ENCODE measurements around the gene NUP153. TPM values are rescaled to one million over a fixed set of nuclear protein-coding genes. Genes with fewer than 3 reads are reported as not detected.

Gene NUP153
- total RNA-seq, 1 donor from 2014 or later, result 24.3 TPM

DNA sequence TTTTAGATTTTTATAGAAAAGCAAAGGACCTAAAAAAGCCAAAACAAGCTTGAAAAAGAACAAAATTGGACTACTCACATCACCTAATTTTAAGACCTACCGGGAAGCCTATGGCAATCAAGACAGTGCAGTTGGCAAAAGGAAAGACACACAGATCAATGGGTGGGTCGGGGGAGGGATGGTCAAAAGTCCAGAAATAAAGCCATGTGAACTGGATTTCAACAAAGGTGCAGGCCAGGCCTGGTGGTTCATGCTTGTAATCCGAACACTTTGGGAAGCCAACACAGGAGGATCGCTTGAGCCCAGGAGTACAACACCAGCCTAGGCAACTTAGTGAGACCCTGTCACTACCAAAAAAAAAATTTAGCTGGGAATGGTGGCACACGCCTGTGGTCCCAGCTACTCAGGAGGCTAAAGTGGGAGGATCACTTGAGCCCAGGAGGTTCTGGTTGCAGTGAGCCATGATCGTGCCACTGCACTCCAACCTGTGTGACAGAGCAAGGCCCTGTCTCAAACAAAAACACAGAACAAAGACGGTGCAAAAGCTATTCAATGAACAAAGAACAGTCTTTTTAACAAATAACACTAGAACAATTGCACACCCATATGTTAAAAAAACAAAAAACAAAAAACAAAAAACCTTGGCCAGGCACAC, 34.5 kb downstream of the NUP153 start:
- ATAC-seq (no peak), DNase-seq (no peak)
- intact Hi-C loops (cut with micrococcal nuclease), result no loop called here

DNA sequence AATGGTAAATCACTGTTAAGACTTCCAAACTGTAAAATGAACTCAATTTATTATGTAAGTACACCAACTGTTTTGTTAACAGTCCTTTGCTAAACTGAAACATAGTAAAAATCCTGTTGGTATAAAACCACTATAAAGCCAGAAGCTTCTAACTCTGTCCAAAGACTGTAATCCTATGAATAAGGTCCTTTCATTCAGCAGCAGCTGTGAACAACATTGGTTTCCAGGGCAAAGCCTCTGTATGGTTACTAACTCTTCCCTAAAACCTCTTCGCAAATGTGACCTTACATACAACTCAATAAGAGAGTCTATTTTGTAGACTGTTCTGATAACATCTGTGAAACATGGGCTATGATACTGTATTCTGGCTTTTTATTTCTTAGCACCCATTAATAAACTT, 40.1 kb downstream of the NUP153 start:
- intact Hi-C loops (cut with micrococcal nuclease), result no loop called here
- no peak for DNase-seq
- ATAC-seq, result no peak

DNA sequence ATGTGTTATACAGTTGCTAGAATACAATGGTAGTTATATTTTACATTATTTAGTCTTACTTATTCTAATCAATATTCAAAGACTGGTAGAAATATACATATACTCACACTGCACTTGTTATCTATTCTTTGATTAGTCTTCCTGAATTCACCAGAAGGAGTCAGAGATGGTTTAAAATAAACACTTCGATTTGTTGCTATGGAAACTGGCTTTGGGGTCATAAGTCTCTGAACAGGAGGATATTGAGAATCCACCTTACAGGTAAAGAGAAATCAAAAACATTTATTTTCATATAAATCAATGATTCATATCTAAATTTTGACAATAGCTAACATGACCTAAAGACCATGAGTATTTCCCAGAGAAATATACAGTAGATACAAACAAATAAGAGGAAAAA, 41.6 kb downstream of the NUP153 start:
- no peak for DNase-seq
- intact Hi-C loops (cut with micrococcal nuclease), result no loop called here

DNA sequence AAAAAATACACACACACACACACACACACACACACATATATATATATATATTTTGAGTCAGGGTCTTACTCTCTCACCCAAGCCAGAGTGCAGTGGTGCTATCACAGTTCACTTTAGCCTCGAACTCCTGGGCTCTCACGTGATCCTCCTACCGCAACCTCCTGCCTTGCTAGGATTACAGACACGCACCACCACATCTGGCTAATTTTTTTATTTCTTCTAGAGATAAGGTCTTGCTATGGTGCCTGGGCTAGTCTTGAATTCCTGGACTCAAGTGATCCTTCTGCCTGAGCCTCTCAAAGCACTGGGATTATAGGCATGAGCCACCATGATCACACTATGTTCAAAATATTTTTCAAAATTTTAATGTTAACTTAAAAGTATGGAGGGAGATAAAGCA, 43.5 kb downstream of the NUP153 start:
- no peak for ATAC-seq
- DNase-seq, result no peak
- intact Hi-C loops (cut with micrococcal nuclease), result no loop called here

More for the DNA sequence above, 41.6 kb downstream of the NUP153 start:
- no peak for ATAC-seq

DNA sequence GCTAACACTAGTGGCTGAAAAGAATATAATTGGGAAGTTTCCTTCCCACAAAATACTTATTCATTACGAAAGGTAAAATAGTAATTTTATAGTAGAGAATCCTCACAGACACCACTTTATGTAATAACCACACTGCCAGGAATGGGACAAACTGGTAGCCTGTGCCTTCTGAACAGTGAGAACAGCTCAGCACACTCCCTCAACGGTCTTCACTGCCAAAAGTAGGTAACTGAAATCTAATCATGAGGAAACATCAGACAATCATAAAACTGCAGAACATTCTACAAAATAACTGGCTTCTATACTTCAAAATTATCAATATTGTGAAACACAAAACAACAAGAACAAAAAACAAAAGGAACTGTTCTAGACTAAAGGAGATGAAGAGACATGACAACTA, 44.1 kb downstream of the NUP153 start:
- intact Hi-C loops (cut with micrococcal nuclease), result no loop called here
- DNase-seq (no peak), ATAC-seq (no peak)

DNA sequence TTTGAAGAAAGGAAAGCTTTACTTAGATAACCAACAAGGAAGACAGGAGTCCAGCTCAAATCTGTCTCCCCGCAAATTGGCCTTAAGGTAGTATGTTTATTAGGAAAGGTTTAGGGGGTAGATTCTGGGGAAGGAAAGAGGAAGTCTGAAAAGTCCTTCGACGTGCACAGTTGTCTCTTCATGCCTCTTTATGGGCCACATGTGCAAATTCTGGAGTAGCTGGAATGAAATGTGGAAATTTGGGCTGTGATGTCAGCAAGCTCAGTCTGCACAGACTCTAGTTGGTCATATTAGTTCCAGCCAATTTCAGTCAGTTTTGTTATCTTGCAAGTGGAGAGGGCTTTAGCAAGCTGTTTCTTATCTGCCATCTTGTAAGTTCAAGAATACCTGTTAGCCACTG, 50.1 kb downstream of the NUP153 start:
- DNase-seq (no peak), ATAC-seq (no peak)
- intact Hi-C loops (cut with micrococcal nuclease), result no loop called here

DNA sequence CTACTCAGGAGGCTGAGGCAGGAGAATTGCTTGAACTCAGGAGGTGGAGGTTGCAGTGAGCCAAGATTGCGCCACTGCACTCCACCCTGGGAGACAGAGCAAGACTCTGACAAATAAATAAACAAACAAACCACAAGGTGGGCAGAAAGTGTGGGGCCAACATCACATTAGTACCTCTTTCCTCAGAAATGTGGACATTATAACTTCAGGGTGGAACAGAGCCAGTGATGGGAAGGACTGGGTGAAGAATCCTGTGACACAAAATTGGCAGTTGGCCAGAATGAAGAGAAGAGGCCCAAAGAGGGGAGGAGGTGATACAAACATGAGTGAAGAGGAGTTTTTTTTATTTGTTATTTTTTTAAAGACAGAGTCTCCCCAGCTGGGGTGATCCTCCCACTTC, 50.6 kb downstream of the NUP153 start:
- ATAC-seq, result peak; percentile 45
- intact Hi-C loops (cut with micrococcal nuclease), result no loop called here
- DNase-seq, result no peak

DNA sequence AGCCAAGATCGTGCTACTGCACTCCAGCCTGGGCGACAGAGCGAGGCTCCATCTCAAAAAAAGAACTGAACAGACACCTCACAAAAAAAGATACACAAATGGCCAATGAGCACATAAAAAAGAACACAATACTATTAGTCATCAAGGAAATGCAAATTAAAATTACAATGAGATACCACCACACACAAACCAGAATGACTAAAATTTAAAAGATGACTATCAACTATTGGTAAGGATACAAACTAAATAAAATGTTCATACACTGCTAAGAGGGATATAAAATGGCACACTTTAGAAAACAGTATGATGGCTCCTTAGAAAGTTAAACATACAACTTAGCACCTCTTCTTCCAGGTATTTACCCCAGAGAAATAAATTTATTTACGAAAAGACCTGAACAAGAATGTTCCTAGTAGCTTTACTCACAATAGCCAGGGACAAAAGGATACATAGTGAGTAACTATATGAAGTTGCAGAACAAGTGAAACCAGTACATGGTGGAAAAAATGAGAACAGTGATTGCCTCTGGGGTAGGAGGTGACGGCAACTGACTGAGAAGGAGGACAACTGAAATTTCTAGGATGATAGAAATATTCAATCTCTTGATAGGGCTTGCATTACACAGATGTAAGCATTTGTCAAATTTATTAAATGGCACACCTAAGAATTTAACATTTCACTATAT, 53.4 kb downstream of the NUP153 start:
- ATAC-seq (no peak), DNase-seq (no peak)
- intact Hi-C loops (cut with micrococcal nuclease), result no loop called here

DNA sequence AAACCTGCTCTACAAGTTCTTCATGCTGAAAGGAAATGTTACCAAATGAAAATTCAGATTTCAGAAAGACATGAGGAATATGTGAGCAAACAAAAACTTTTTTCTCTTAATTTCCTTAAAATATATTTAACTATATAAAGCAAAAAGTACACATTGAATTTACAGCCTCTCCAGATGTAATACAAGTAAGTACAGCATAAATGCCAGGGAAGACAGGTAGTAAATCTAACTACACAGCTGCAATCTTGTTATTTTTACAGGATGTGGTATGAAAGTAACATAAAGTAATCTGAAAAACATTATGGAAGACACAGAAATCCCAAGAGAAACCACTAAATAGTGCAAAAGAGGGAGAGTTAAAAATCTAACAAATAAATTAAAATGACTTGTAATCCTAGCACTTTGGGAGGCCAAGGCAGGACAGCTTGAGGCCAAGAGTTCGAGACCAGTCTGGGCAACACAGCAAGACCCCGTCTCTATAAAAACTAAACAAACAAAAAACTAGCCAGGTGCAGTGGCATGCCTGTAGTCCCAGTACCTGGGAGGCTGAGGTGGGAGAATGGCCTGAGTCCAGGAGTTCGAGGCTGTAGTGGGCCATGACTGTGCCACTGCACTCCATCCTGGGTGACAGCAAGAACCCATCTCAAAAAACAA, 55.9 kb downstream of the NUP153 start:
- intact Hi-C loops (cut with micrococcal nuclease), result no loop called here
- no peak for ATAC-seq
- DNase-seq, result no peak

DNA sequence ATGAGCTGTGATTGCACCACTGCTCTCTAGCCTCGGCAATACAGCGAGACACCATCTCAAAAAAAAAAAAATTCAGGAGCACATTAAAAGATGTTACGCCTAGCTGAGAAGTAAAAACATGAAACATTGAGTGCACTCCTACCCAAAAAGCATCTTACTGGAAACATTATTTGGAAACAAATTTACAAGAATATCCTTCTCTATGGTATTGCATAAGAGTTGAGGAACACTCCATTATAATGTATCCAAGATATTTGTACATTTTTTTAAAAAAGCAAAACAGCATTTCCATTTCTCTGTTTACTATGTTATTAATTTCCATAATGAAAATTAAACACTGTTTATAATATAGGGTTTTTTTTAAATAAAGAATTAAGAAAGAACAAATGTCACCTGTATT, 58.0 kb downstream of the NUP153 start:
- intact Hi-C loops (cut with micrococcal nuclease), result no loop called here
- DNase-seq (no peak), ATAC-seq (no peak)

DNA sequence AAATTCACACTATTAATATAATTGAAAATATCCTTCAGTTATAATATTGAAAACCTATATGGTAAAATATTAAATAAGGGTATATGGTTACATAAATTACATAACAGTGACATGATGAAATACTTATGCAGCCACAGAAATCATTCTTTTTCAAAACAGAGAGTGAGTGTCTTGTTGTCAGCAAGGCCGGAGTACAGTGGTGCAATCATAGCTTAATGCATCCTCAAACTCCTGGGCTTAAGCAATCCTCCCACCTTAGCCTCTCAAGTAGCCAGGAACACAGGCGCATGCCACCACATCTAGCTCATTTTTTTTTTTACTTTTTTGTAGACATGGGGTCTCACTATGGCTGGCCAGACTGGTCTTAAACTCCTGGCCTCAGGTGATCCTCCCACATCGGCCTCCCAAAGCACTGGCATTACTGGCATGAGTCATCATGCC, 66.2 kb downstream of the NUP153 start:
- intact Hi-C loops (cut with micrococcal nuclease), result no loop called here
- DNase-seq, result no peak
- ATAC-seq, result no peak

DNA sequence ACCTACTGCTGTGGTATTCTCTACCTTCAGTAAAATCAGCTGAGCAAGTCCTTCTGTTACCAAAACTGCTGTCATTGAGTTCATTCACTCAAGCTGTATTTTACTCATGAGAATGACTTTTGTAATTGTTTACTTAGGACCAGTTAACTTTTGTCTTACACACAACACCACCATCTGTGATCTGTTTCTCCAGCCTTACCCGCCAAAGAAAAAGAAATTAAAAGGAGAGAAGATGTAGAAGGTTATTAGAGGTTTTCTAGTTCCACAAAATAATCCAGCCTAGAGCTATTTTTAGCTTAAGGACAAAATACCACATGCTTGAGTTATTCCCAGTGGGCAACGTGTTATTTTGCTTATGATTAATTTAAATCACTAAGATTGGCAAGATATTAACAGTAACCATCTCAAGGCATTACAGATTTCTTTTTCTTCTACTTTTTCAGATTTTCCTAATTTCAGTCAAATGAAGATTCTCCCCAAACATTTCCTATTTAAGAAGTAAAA, 68.5 kb downstream of the NUP153 start:
- peak; percentile 20 for ATAC-seq
- intact Hi-C loops (cut with micrococcal nuclease), result no loop called here
- no peak for DNase-seq

DNA sequence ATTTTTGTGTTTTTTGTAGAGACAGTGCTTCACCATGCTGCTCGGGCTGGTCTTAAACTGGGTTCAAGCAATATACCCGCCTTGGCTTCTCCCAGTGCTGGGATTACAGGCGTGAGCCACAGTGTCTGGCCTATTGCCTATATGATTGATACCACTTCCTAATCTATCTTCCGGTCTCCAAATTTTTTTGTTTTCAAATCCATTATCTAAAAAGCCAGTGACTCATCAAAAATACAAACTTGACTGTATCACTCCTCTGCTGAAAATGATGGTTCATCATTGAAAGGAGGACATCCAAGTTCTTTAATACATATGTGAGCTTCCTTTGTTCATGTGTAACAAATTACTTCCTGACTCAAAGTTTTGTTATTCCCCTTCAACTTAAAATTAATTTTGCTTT, 71.2 kb downstream of the NUP153 start:
- DNase-seq, result no peak
- intact Hi-C loops (cut with micrococcal nuclease), result no loop called here
- no peak for ATAC-seq

DNA sequence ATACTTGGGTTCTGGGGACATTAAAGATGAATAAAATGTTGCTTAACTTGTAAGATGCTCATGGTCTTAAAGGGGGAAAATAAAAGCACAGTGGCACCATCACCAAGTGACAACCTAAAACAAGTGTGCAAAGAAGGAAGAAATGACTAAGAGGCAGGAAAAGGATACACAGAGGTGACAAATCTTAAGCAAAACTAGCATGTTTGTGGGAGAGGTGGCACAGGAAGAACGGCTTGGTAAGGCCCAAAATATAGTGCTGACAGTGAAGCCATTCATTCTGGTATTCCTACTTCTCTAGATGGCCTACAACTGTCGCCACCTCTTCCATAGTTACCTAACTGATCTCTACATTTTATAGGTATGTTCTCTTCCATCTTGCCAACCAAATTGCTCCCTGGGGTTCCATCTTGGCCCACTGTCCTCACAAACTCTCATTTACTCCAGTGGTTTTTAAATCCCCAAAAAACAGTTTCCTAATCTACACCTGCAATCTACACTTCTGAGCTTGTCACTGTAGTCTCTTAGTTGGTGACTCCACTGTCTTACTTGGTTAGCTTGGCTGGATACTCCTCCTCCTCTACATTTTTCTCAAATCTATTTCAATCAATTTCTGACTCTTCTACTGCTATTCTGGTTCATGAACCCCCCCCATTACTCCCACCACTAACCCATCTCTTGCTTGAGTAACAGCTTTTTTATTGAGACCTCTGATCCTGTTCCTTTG, 73.1 kb downstream of the NUP153 start:
- intact Hi-C loops (cut with micrococcal nuclease), result no loop called here
- ATAC-seq, result no peak
- DNase-seq, result no peak

DNA sequence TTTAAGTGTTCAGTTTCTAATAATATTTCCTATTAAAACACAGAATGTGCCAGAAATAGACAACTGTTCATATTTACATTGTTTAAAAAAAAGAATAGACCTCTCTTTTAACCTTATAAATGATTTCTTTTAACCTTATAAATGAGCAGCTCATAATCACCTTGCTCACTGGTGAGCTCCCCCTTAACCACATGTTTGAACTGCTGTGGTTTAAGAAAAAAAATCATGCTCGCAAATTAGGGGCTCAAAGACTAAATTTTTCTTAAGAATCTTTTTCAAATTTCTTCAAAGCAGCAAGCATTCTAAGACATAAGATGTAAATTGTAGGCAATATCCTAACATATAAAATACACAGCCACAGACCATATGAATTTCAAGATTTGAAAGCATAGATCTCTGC, 73.8 kb downstream of the NUP153 start:
- ATAC-seq (no peak), DNase-seq (no peak)
- intact Hi-C loops (cut with micrococcal nuclease), result no loop called here

DNA sequence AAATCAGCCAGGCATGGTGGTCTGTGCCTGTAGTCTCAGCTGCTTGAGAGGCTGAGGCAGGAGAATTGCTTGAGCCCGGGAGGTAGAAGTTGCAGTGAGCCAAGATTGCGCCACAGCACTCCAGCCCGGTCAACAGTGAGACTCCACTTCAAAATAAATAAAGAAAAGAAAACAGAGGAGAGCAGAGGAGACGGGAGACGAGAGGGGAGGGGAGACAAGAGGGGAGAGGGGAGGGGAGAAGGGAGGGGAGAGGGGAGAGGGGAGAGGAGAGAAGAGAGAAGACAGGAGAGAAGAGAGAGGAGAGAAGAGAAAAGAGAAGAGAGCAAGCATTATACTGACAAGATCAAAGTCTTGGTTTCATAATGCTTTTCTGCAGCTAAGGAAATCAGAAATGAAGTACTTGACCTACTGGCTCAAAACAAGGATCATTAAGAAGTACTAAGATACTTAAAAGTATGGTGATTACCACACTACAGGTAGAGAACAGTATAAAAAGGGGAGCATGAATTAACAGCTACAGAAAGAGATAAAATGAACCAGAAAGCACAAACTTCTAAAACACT, 76.1 kb downstream of the NUP153 start:
- intact Hi-C loops (cut with micrococcal nuclease), result no loop called here
- peak; percentile 32 for ATAC-seq
- DNase-seq, result no peak

DNA sequence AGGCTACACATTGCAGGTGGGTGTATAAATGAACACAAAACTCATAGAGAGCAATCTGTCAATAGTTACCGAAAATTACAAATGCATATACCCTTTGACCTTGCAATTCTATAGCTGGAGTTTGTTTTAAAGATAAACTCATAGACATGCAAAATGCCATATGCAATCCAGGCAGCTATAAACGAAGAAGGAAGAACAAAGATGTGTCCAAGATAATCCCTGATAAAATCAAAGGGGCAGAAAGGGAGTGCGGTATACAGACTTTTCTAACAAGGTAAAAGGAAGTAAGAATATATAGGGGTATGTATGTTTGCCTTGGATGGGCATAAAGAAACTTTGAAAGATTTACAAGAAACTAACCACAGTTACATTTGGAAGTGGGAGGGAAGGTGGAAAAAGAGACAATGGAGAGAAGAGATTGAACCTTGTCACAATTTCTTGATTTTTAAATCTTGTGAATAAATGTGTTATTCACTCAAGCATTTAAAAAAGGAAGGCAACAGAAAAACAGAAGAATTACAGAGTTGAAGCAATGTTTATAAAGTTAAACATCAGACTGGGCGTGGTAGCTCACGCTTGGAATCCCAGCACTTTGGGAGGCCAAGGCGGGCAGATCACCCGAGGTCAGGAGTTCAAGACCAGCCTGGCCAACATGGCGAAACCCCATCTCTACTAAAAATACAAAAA, 76.8 kb downstream of the NUP153 start:
- DNase-seq (no peak), ATAC-seq (no peak)
- intact Hi-C loops (cut with micrococcal nuclease), result no loop called here

DNA sequence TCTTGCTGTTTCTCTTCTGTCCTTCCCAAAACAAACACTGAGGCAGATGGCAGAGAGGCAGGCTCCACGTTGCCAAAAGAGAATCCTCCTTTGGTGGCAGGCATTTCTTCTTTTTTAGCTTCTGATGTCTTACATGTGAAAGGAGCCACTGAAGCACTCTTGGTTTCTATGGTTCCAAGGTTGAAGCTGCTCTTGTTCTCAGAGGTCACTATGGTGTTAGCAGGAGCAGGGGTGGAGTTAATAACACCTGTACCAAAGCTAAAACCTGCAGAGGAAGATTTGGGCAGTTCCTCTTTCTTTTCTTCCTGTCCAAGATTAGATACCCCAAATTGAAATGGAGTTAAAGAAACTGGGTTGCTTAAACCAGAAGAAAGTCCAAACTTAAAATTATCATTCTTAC, 77.9 kb downstream of the NUP153 start:
- intact Hi-C loops (cut with micrococcal nuclease), result no loop called here
- DNase-seq, result no peak

DNA sequence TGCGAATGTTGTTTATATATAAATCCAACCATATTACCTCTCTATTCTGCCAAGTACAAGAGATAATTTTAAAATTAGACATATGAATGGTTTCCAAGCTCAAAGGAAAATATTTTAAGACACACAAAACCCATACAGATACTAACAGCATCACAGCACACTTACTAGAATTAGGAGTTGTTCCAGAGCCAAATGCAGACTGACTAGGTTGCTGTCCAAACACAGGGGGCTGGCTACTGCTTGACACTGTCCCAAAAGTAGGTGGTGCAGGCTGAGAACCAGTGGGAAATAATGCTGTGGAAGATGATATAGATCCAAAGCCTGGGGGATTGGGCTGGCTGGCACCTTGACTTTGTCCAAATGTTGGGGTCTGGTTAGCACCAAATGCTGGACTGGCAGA, 82.3 kb downstream of the NUP153 start:
- ATAC-seq (peak; percentile 88), DNase-seq (no peak)
- intact Hi-C loops (cut with micrococcal nuclease), result no loop called here

More for the DNA sequence above, 77.9 kb downstream of the NUP153 start:
- ATAC-seq, result no peak
